ENCODE results near the gene YIPF4. TPM values are rescaled to one million over a fixed set of nuclear protein-coding genes. Genes with fewer than 3 reads are reported as not detected.

YIPF4 gene
- polyA plus RNA-seq, 2 of the 4 experiments (the other 2 are of a cell fraction): 31.4 to 54.1 TPM

GRCh38 chr2:32258242-32258641 is 19.5 kb upstream of the YIPF4 start:
- DNase-seq (ENCODE audit: low read depth in 1 of 2, low spot score in 1 of 2) (no peak), ATAC-seq (no peak), FAIRE-seq (no peak)
- ChIA-PET POLR2A (no interaction called here), CTCF (interaction anchor here (1.3 to 1.7 kb wide), 2 partner anchors 10 to 12 kb away, joined by 3 to 5 read pairs; no protein-coding TSS in a partner anchor)
- H3K4me1 ChIP-seq: no peaks in the 10 kb centered on the region
- WGBS (ENCODE audit: missing lambda C conversion rate): 78% methylated on average over 13 of the region's 13 CpGs
- no peak overlapping the region for H3K4me3 ChIP-seq
- no peak for TF ChIP-seq MYC (IDR thresholded peaks at IDR 0.05; ENCODE audit: borderline replicate concordance, low read length)
- TF ChIP-seq USF2 (IDR thresholded peaks at IDR 0.05): no peak
- TF ChIP-seq PHF8 (IDR thresholded peaks at IDR 0.05; ENCODE audit: borderline replicate concordance, low read depth): no peak
- TF ChIP-seq HDAC2 (IDR thresholded peaks at IDR 0.05): no peak
- no peak for TF ChIP-seq FOSL2 (IDR thresholded peaks at IDR 0.05)
- TF ChIP-seq FOSL2 (CRISPR knock-in tag; IDR thresholded peaks at IDR 0.05): no peak
- TF ChIP-seq KDM5A (IDR thresholded peaks at IDR 0.05): no peak
- TF ChIP-seq BHLHE40 (IDR thresholded peaks at IDR 0.05; ENCODE audit: low read depth, low read length): no peak
- TF ChIP-seq SREBF2 (IDR thresholded peaks at IDR 0.05): no peak
- no peak for TF ChIP-seq POLR2AphosphoS2 (conservative IDR thresholded peaks at IDR 0.05; ENCODE audit: low read length)
- no peak for TF ChIP-seq RARB (CRISPR knock-in tag; IDR thresholded peaks at IDR 0.05)
- TF ChIP-seq EHMT2 (IDR thresholded peaks at IDR 0.05; ENCODE audit: low read depth): no peak
- TF ChIP-seq RNF2 (IDR thresholded peaks at IDR 0.05; ENCODE audit: borderline replicate concordance, low read depth): no peak
- TF ChIP-seq MAX (IDR thresholded peaks at IDR 0.05): no peak
- H3K9me3 ChIP-seq: no peaks in the 10 kb centered on the region
- H3K4me2 ChIP-seq: no peak overlapping the region
- no peak overlapping the region for H3K27ac ChIP-seq

- ATAC-seq: no peak
- H3K4me2 ChIP-seq: no peak overlapping the region
- ChIA-PET POLR2A (no interaction called here), CTCF (no interaction called here)
- H3K4me1 ChIP-seq: no peaks in the 10 kb centered on the region
- H3K4me3 ChIP-seq: no peak overlapping the region
- TF ChIP-seq FOXS1 (CRISPR knock-in tag; IDR thresholded peaks at IDR 0.05) (no peak), KDM1A (IDR thresholded peaks at IDR 0.05; ENCODE audit: low read depth) (no peak), HOXB13 (CRISPR knock-in tag; IDR thresholded peaks at IDR 0.05; ENCODE audit: low read depth) (no peak)
- no peak overlapping the region for H3K27ac ChIP-seq
- no peaks in the 10 kb centered on the region for H3K9me3 ChIP-seq
- no peak for FAIRE-seq
- no peak for DNase-seq (ENCODE audit: low read depth in 1 of 2, low spot score in 1 of 2)
- WGBS (ENCODE audit: missing lambda C conversion rate): 49% methylated on average over 2 of the region's 2 CpGs
Measured at GRCh38 chr2:32260376-32260775, 17.3 kb upstream of the YIPF4 start.

GRCh38 chr2:32262105-32262504 is 15.6 kb upstream of the YIPF4 start:
- H3K4me2 ChIP-seq: no peak overlapping the region
- WGBS (ENCODE audit: missing lambda C conversion rate): 81% methylated on average over 3 of the region's 3 CpGs
- DNase-seq (ENCODE audit: low read depth in 1 of 2, low spot score in 1 of 2): no peak
- no peak overlapping the region for H3K4me3 ChIP-seq
- ChIA-PET POLR2A (no interaction called here), CTCF (no interaction called here)
- H3K4me1 ChIP-seq: no peaks in the 10 kb centered on the region
- no peak for ATAC-seq
- no peak overlapping the region for H3K27ac ChIP-seq
- no peaks in the 10 kb centered on the region for H3K9me3 ChIP-seq
- FAIRE-seq: no peak
- TF ChIP-seq MYC (IDR thresholded peaks at IDR 0.05; ENCODE audit: borderline replicate concordance, low read length) (no peak), MAFK (IDR thresholded peaks at IDR 0.05; ENCODE audit: partially characterized antibody) (no peak), HOXA7 (CRISPR knock-in tag; IDR thresholded peaks at IDR 0.05) (no peak), CHD2 (IDR thresholded peaks at IDR 0.05; ENCODE audit: low read length, partially characterized antibody) (no peak), GATA3 (IDR thresholded peaks at IDR 0.05; ENCODE audit: borderline replicate concordance) (no peak), CBX8 (IDR thresholded peaks at IDR 0.05) (no peak), RCOR1 (IDR thresholded peaks at IDR 0.05; ENCODE audit: low read depth, low read length) (no peak), EHMT2 (IDR thresholded peaks at IDR 0.05; ENCODE audit: low read depth) (no peak), EP300 (IDR thresholded peaks at IDR 0.05) (no peak), ATOH8 (CRISPR knock-in tag; IDR thresholded peaks at IDR 0.05; ENCODE audit: low read depth) (no peak), SREBF2 (IDR thresholded peaks at IDR 0.05) (no peak), HDAC2 (IDR thresholded peaks at IDR 0.05) (no peak), POLR2A (IDR thresholded peaks at IDR 0.05; ENCODE audit: low read length) (no peak), HMGXB4 (CRISPR knock-in tag; IDR thresholded peaks at IDR 0.05; ENCODE audit: borderline replicate concordance) (no peak), CBX2 (IDR thresholded peaks at IDR 0.05; ENCODE audit: borderline replicate concordance, low read depth) (no peak), TFCP2L1 (CRISPR knock-in tag; IDR thresholded peaks at IDR 0.05) (no peak), FOSL2 (IDR thresholded peaks at IDR 0.05) (no peak), FOSL2 (CRISPR knock-in tag; IDR thresholded peaks at IDR 0.05) (no peak), EHF (CRISPR knock-in tag; IDR thresholded peaks at IDR 0.05) (no peak), HEYL (CRISPR knock-in tag; IDR thresholded peaks at IDR 0.05) (no peak), NFE2L2 (conservative IDR thresholded peaks at IDR 0.05; ENCODE audit: low read length) (no peak)
